ENCODE data around the gene SPOCK2. TPM values are rescaled to one million over a fixed set of nuclear protein-coding genes. Genes with fewer than 3 reads are reported as not detected.

Gene SPOCK2
- total and polyA plus RNA-seq, 2 donors (not counting 1 experiment from before 2014, with no cell fraction given), result 39.1 to 139 TPM

GRCh38 chr10:72012796-72013195 is 75.6 kb downstream of the SPOCK2 start:
- no peak overlapping the region for H2AFZ ChIP-seq (ENCODE audit: insufficient read depth, low read depth, low read length, poor library complexity, severe bottlenecking)
- H3K4me3 ChIP-seq (ENCODE audit: control extremely low read depth in 1 of 5, extremely low read depth in 1 of 5, insufficient read depth in 1 of 5, low read depth in 2 of 5, low read length in 4 of 5), result no peak overlapping the region
- DNase-seq (no peak), ATAC-seq (ENCODE audit: low read depth) (no peak)
- no peak overlapping the region for H3K27ac Mint-ChIP-seq
- H3K9ac ChIP-seq (ENCODE audit: low read length), result no peak overlapping the region
- TF ChIP-seq CTCF (IDR thresholded peaks at IDR 0.05) (no peak), EZH2 (IDR thresholded peaks at IDR 0.05; ENCODE audit: borderline replicate concordance, insufficient read depth, low read depth, low read length, poor library complexity, severe bottlenecking) (no peak)
- no peaks in the 10 kb centered on the region for H3K79me2 ChIP-seq (ENCODE audit: control insufficient read depth, insufficient read depth, low read length)
- peaks cover 13% of the 10 kb centered on the region for H3K27me3 Mint-ChIP-seq
- no peaks in the 10 kb centered on the region for H4K20me1 ChIP-seq (ENCODE audit: control insufficient read depth, insufficient read depth, low read length, poor library complexity, severe bottlenecking)
- ChIA-PET POLR2A (no interaction called here), CTCF (interaction anchor here (0.6 kb wide), 1 partner anchor 1060 kb away, joined by 3 read pairs; no protein-coding TSS in a partner anchor)
- H3K4me2 ChIP-seq (replicated peaks; ENCODE audit: low read depth, low read length, poor library complexity, severe bottlenecking), result no peak overlapping the region
- H3K4me1 ChIP-seq (ENCODE audit: control insufficient read depth in 2 of 2, insufficient read depth in 2 of 2, low read length in 2 of 2), result no peaks in the 10 kb centered on the region
- 86% methylated on average over 7 of the region's 7 CpGs for WGBS (ENCODE audit: insufficient coverage)
- H3K27ac ChIP-seq (ENCODE audit: low read length in 2 of 2), result no peak overlapping the region
- no peaks in the 10 kb centered on the region for H3K27me3 ChIP-seq (replicated peaks in 1 of 4; ENCODE audit: control extremely low read depth in 1 of 4, control insufficient read depth in 3 of 4, insufficient read depth in 4 of 4, low read length in 3 of 4)
- no peaks in the 10 kb centered on the region for H3K4me1 Mint-ChIP-seq
- no peaks in the 10 kb centered on the region for H3K9me3 Mint-ChIP-seq (ENCODE audit: insufficient read depth)
- peaks cover 0 to 7% (median 0%) of the 10 kb centered on the region in 3 donors for H3K9me3 ChIP-seq (ENCODE audit: control extremely low read depth in 1 of 3, control insufficient read depth in 2 of 3, insufficient read depth in 1 of 3, low read length in 2 of 3)
- H3K36me3 ChIP-seq (replicated peaks in 1 of 2; ENCODE audit: control extremely low read depth in 1 of 2, control insufficient read depth in 1 of 2, extremely low read depth in 1 of 2, insufficient read depth in 2 of 2, low read length in 1 of 2), result no peaks in the 10 kb centered on the region
- intact Hi-C loops (cut with micrococcal nuclease), result no loop called here
- H3K4me3 Mint-ChIP-seq, result no peak overlapping the region

GRCh38 chr10:72011976-72012512 is 76.3 kb downstream of the SPOCK2 start:
- CTCF ChIA-PET, result no interaction called here

More at GRCh38 chr10:72011976-72012512, 76.3 kb downstream of the SPOCK2 start:
- Histone ChIP-seq H3K79me2 (ENCODE audit: control insufficient read depth, insufficient read depth, low read length) (no peaks in the 10 kb centered on the region), H2AFZ (ENCODE audit: insufficient read depth, low read depth, low read length, poor library complexity, severe bottlenecking) (no peak overlapping the region), H3K4me2 (replicated peaks; ENCODE audit: low read depth, low read length, poor library complexity, severe bottlenecking) (no peak overlapping the region), H3K9ac (ENCODE audit: low read length) (no peak overlapping the region), H3K9me3 (ENCODE audit: control extremely low read depth in 1 of 3, control insufficient read depth in 2 of 3, insufficient read depth in 1 of 3, low read length in 2 of 3) (peaks cover 0 to 13% (median 0%) of the 10 kb centered on the region in 3 donors), H4K20me1 (ENCODE audit: control insufficient read depth, insufficient read depth, low read length, poor library complexity, severe bottlenecking) (no peaks in the 10 kb centered on the region), H3K4me1 (ENCODE audit: control insufficient read depth in 2 of 2, insufficient read depth in 2 of 2, low read length in 2 of 2) (no peaks in the 10 kb centered on the region), H3K36me3 (replicated peaks in 1 of 2; ENCODE audit: control extremely low read depth in 1 of 2, control insufficient read depth in 1 of 2, extremely low read depth in 1 of 2, insufficient read depth in 2 of 2, low read length in 1 of 2) (no peaks in the 10 kb centered on the region), H3K27me3 (replicated peaks in 1 of 4; ENCODE audit: control extremely low read depth in 1 of 4, control insufficient read depth in 3 of 4, insufficient read depth in 4 of 4, low read length in 3 of 4) (no peaks in the 10 kb centered on the region), H3K4me3 (ENCODE audit: control extremely low read depth in 1 of 5, extremely low read depth in 1 of 5, insufficient read depth in 1 of 5, low read depth in 2 of 5, low read length in 4 of 5) (no peak overlapping the region), H3K27ac (ENCODE audit: low read length in 2 of 2) (no peak overlapping the region)
- Mint-ChIP-seq H3K4me3 (no peak overlapping the region), H3K27ac (no peak overlapping the region), H3K9me3 (ENCODE audit: insufficient read depth) (no peaks in the 10 kb centered on the region), H3K27me3 (peaks cover 12% of the 10 kb centered on the region), H3K4me1 (no peaks in the 10 kb centered on the region)
- POLR2A ChIA-PET, result no interaction called here
- DNase-seq (no peak), ATAC-seq (ENCODE audit: low read depth) (no peak)
- intact Hi-C loops (cut with micrococcal nuclease), result no loop called here
- WGBS (ENCODE audit: insufficient coverage), result 100% methylated on average over 4 of the region's 7 CpGs
- TF ChIP-seq EZH2 (IDR thresholded peaks at IDR 0.05; ENCODE audit: borderline replicate concordance, insufficient read depth, low read depth, low read length, poor library complexity, severe bottlenecking) (no peak), CTCF (IDR thresholded peaks at IDR 0.05) (no peak)

Measured in B cell (primary cell).